Trophoblast cell (in vitro differentiated cells and primary cell): ENCODE data around the gene FOXM1.

Experiments
- DNase-seq, 2 donors: peaks; one replicate each; pipeline ENCODE4 v3.0.0-alpha.2; 2016
- H2AFZ ChIP-seq: 2 replicates; pipeline ENCODE4 v1.6.1; 2013; ENCODE audit warnings: low read length, moderate library complexity, mild to moderate bottlenecking; ENCODE audit not compliant: insufficient read depth, poor library complexity
- H2AK5ac ChIP-seq: 2 replicates; pipeline ENCODE4 v1.6.1; 2013; ENCODE audit warnings: mild to moderate bottlenecking, low read length
- H2BK120ac ChIP-seq: 2 replicates; pipeline ENCODE4 v1.6.1; 2013; ENCODE audit warnings: low read length, mild to moderate bottlenecking, moderate library complexity; ENCODE audit not compliant: insufficient read depth, poor library complexity
- H2BK12ac ChIP-seq: 2 replicates; pipeline ENCODE4 v1.6.1; 2013; ENCODE audit warnings: mild to moderate bottlenecking, low read length, moderate library complexity
- H2BK5ac ChIP-seq: 2 replicates; pipeline ENCODE4 v1.6.1; 2013; ENCODE audit warnings: low read length, low read depth, moderate library complexity, mild to moderate bottlenecking; ENCODE audit not compliant: poor library complexity
- H3K14ac ChIP-seq: 2 replicates; pipeline ENCODE4 v1.6.1; 2013; ENCODE audit warnings: mild to moderate bottlenecking, low read length
- H3K18ac ChIP-seq: 2 replicates; pipeline ENCODE4 v1.6.1; 2013; ENCODE audit warnings: mild to moderate bottlenecking, low read length
- H3K23ac ChIP-seq: 2 replicates; pipeline ENCODE4 v1.6.1; 2013; ENCODE audit warnings: low read length
- H3K27ac ChIP-seq: 2 replicates; pipeline ENCODE4 v1.5.1; 2013; ENCODE audit warnings: low read depth, mild to moderate bottlenecking, inconsistent platforms, low read length, moderate library complexity
- H3K27me3 ChIP-seq: 2 replicates; pipeline ENCODE4 v1.6.1; 2013; ENCODE audit warnings: inconsistent platforms, mild to moderate bottlenecking, low read length, moderate library complexity; ENCODE audit not compliant: insufficient read depth
- H3K36me3 ChIP-seq, 2 experiments: 1 replicate in 1 of 2; 2 replicates in 1 of 2; pipeline ENCODE4 v1.6.1; 2013; ENCODE audit warnings: low read length in 2 of 2, mild to moderate bottlenecking in 2 of 2, moderate library complexity in 1 of 2; ENCODE audit not compliant: insufficient read depth in 2 of 2, control insufficient read depth in 1 of 2
- H3K4ac ChIP-seq: 2 replicates; pipeline ENCODE4 v1.6.1; 2013; ENCODE audit warnings: low read depth, mild to moderate bottlenecking, low read length, moderate library complexity
- H3K4me1 ChIP-seq, 2 experiments: 1 replicate in 1 of 2; 2 replicates in 1 of 2; pipeline ENCODE4 v1.6.1; 2013; ENCODE audit warnings: low read length in 2 of 2, mild to moderate bottlenecking in 2 of 2, moderate library complexity in 1 of 2; ENCODE audit not compliant: insufficient read depth in 2 of 2, control insufficient read depth in 1 of 2
- H3K4me2 ChIP-seq: 2 replicates; pipeline ENCODE4 v1.6.1; 2013; ENCODE audit warnings: inconsistent platforms, mild to moderate bottlenecking, low read length, moderate library complexity
- H3K4me3 ChIP-seq: 2 replicates; pipeline ENCODE4 v1.5.1; 2013; ENCODE audit warnings: mild to moderate bottlenecking, low read depth, low read length, inconsistent platforms
- H3K79me1 ChIP-seq: one replicate; pipeline ENCODE4 v1.6.1; 2013; ENCODE audit warnings: low read length
- H3K79me2 ChIP-seq: 2 replicates; pipeline ENCODE4 v1.6.1; 2013; ENCODE audit warnings: low read length, mild to moderate bottlenecking; ENCODE audit not compliant: control insufficient read depth, insufficient read depth, poor library complexity
- H3K9ac ChIP-seq: 2 replicates; pipeline ENCODE4 v1.6.1; 2013; ENCODE audit warnings: mild to moderate bottlenecking, low read length
- H3K9me3 ChIP-seq: 2 replicates; pipeline ENCODE4 v1.6.1; 2013; ENCODE audit warnings: low read depth, mild to moderate bottlenecking, control low read depth, inconsistent platforms, low read length; ENCODE audit not compliant: insufficient read depth
- H4K12ac ChIP-seq: 2 replicates; pipeline ENCODE4 v1.6.1; 2013; ENCODE audit warnings: low read depth, mild to moderate bottlenecking, low read length, moderate library complexity
- H4K8ac ChIP-seq: 2 replicates; pipeline ENCODE4 v1.6.1; 2013; ENCODE audit warnings: low read depth, mild to moderate bottlenecking, low read length, moderate library complexity
- H4K91ac ChIP-seq: one replicate; pipeline ENCODE4 v1.6.1; 2013; ENCODE audit warnings: low read depth, mild to moderate bottlenecking, low read length, moderate library complexity
- WGBS: extraction: QIAGEN DNeasy Blood & Tissue Kit; methylation state at CpG from one replicate; pipeline ENCODE4 v1.1.7; 2013; ENCODE audit warnings: missing lambda C conversion rate; ENCODE audit not compliant: insufficient read length, insufficient coverage; ENCODE audit errors: extremely low coverage; 5-methylcytosine and 5-hydroxymethylcytosine counted together

The FOXM1 gene

DNA sequence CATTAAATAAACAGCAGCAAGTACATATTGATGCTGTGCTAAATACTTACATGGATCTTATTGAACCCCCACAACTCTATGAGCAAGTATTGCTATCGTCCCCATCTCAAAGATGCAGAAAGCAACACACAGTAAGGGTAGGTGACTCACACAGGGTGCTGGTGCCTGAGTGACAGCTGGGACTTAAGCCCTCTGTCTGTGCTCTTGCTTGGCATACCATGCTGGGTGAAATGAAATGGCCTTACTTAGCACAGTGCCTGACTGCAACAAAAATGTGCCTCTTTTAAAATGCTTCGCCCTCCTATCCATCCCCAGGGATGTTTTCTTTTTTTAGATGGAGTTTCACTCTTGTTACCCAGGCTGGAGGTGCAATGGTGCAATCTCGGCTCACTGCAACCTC, 20.9 kb downstream of the FOXM1 start:
- Histone ChIP-seq H3K27ac (no peak overlapping the region), H3K36me3 (peaks cover 16 to 20% of the 10 kb centered on the region in 2 experiments), H4K12ac (no peak overlapping the region), H2AFZ (no peak overlapping the region), H4K8ac (no peak overlapping the region), H3K4me3 (no peak overlapping the region), H2AK5ac (no peak overlapping the region), H3K9me3 (no peaks in the 10 kb centered on the region), H2BK12ac (no peak overlapping the region), H3K18ac (no peak overlapping the region), H3K4me1 (peaks cover 5 to 8% of the 10 kb centered on the region in 2 experiments), H3K4me2 (no peak overlapping the region), H3K4ac (no peak overlapping the region), H3K27me3 (no peaks in the 10 kb centered on the region), H3K79me2 (no peaks in the 10 kb centered on the region), H3K23ac (no peak overlapping the region), H3K79me1 (no peaks in the 10 kb centered on the region), H3K9ac (no peak overlapping the region), H3K14ac (no peak overlapping the region), H2BK120ac (no peak overlapping the region), H2BK5ac (no peak overlapping the region), H4K91ac (no peak overlapping the region)
- no CpG with 5 or more reads among the region's 3 CpGs for WGBS
- peak; percentile 81 to 84 for DNase-seq

DNA sequence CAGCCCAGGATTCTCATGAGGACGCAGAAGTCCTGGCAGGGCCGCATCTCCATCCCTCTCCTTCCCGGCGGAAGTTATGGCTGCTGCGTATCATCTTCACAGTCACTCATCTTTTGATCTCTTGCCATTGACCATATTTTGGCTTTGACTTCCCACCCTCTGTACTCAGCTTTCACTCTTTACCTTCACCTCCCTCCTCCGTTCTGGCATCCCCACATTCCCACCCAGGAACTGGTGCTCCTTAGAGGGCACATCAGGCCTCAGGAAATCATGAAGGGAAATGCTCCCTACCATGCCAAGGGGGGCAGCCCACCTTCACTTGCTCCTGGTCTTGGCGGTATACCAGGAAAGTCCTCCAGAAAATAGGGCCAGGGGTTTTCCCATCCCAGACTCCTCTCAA, 21.4 kb downstream of the FOXM1 start:
- Histone ChIP-seq H3K4me1 (peaks cover 5 to 8% of the 10 kb centered on the region in 2 experiments), H3K79me2 (no peaks in the 10 kb centered on the region), H3K79me1 (no peaks in the 10 kb centered on the region), H3K4ac (no peak overlapping the region), H2BK120ac (no peak overlapping the region), H3K4me2 (no peak overlapping the region), H3K4me3 (no peak overlapping the region), H3K27me3 (no peaks in the 10 kb centered on the region), H3K23ac (peak overlapping the region; percentile 55), H3K18ac (no peak overlapping the region), H3K14ac (no peak overlapping the region), H3K9ac (no peak overlapping the region), H2BK5ac (no peak overlapping the region), H3K36me3 (peaks cover 16 to 20% of the 10 kb centered on the region in 2 experiments), H2AK5ac (no peak overlapping the region), H3K9me3 (no peaks in the 10 kb centered on the region), H2AFZ (no peak overlapping the region), H4K8ac (no peak overlapping the region), H2BK12ac (no peak overlapping the region), H3K27ac (no peak overlapping the region), H4K12ac (no peak overlapping the region), H4K91ac (no peak overlapping the region)
- no peak for DNase-seq
- no CpG with 5 or more reads among the region's 7 CpGs for WGBS

DNA sequence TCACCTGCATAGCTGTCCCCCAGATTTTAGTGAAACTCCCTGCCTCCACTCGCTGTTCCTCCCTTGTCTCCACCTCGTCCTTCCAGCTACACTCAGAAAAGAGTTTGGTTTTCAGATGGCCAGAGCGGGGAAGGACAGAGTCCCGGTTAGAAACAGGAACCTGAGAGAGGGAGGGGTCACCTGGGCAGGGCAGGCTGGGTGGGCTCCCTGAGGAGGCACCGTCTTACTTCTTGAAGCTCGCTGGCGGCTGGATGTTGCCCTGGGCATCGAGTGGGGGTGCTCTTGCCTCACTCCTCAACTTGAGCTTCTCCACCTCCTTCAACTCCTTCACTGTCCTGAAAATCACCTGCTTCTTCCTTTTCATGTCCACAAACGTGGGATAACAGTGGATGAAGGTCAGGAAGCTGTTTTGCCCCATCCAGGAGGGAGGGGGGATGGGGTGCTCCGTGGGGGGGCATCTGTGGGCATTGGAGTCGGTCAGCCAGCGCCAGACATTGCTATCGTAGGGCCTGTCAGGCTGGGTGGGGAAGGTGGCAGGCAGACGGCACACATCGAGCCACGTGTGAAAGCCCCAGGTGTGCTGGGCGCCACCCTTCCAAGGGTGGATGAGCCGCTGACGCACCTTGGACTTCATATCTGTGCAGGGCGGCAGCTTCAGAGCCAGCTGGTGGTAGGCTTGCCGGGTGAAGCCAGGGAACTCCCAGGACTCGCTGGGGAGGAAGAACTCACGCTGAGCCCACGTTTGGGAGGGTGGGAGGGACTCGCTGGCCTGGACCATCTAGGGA, 22.1 kb downstream of the FOXM1 start:
- no peak overlapping the region for H2AFZ ChIP-seq
- no peaks in the 10 kb centered on the region for H3K79me1 ChIP-seq
- H3K23ac ChIP-seq, result no peak overlapping the region
- H2BK5ac ChIP-seq, result no peak overlapping the region
- no peak overlapping the region for H3K18ac ChIP-seq
- H3K79me2 ChIP-seq, result no peaks in the 10 kb centered on the region
- no peak overlapping the region for H4K8ac ChIP-seq
- no peak overlapping the region for H3K4ac ChIP-seq
- WGBS, result no CpG with 5 or more reads among the region's 25 CpGs
- H3K4me3 ChIP-seq, result no peak overlapping the region
- no peak overlapping the region for H3K27ac ChIP-seq
- H3K4me2 ChIP-seq, result no peak overlapping the region
- no peaks in the 10 kb centered on the region for H3K9me3 ChIP-seq
- no peak overlapping the region for H3K9ac ChIP-seq
- H4K91ac ChIP-seq, result no peak overlapping the region
- H2AK5ac ChIP-seq, result no peak overlapping the region
- no peak overlapping the region for H2BK12ac ChIP-seq
- H2BK120ac ChIP-seq, result no peak overlapping the region
- H3K27me3 ChIP-seq, result no peaks in the 10 kb centered on the region
- H3K14ac ChIP-seq, result no peak overlapping the region
- H3K36me3 ChIP-seq, result peaks cover 16 to 18% of the 10 kb centered on the region in 2 experiments
- peaks cover 5 to 8% of the 10 kb centered on the region in 2 experiments for H3K4me1 ChIP-seq
- DNase-seq, result peak in 1 of 2 donors; percentile 16
- no peak overlapping the region for H4K12ac ChIP-seq

DNA sequence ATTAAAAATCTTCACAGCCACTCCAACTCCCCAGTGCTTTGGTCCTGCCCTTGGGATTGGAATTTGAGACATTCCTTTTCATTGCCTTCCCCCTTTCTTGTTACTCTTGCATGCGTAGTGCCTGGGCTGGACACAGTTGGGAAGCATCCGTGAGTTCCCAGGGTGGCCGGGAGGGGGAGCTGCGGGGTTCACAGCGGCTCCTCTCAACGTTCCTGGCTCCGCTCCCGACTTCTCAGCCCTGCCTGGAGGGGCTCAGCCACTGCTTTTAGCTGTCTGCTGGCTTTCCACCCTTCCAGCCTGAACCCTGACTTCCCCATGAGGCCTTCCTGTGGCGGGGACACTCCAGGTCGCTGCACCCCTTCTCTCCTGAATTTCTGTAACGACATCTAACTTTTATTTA, 23.3 kb downstream of the FOXM1 start:
- H4K12ac ChIP-seq, result no peak overlapping the region

More for the DNA sequence above, 23.3 kb downstream of the FOXM1 start:
- DNase-seq, result peak; percentile 52 to 62
- Histone ChIP-seq H3K14ac (no peak overlapping the region), H3K4me2 (no peak overlapping the region), H3K4ac (no peak overlapping the region), H3K27ac (no peak overlapping the region), H3K9ac (no peak overlapping the region), H3K4me3 (no peak overlapping the region), H2AFZ (no peak overlapping the region), H3K79me1 (no peaks in the 10 kb centered on the region), H2BK120ac (no peak overlapping the region), H2BK5ac (no peak overlapping the region), H3K79me2 (no peaks in the 10 kb centered on the region), H3K36me3 (peaks cover 8 to 9% of the 10 kb centered on the region in 2 experiments), H2BK12ac (no peak overlapping the region), H2AK5ac (no peak overlapping the region), H3K27me3 (no peaks in the 10 kb centered on the region), H3K9me3 (no peaks in the 10 kb centered on the region), H4K8ac (no peak overlapping the region), H3K23ac (no peak overlapping the region), H3K4me1 (peaks cover 5 to 8% of the 10 kb centered on the region in 2 experiments), H4K91ac (no peak overlapping the region), H3K18ac (no peak overlapping the region)
- WGBS, result no CpG with 5 or more reads among the region's 11 CpGs
